ENCODE results near the gene RBBP8NL. TPM values are rescaled to one million over a fixed set of nuclear protein-coding genes. Genes with fewer than 3 reads are reported as not detected.

Gene RBBP8NL
- total RNA-seq, 1 experiment from 2014 or later, result not detected

DNA sequence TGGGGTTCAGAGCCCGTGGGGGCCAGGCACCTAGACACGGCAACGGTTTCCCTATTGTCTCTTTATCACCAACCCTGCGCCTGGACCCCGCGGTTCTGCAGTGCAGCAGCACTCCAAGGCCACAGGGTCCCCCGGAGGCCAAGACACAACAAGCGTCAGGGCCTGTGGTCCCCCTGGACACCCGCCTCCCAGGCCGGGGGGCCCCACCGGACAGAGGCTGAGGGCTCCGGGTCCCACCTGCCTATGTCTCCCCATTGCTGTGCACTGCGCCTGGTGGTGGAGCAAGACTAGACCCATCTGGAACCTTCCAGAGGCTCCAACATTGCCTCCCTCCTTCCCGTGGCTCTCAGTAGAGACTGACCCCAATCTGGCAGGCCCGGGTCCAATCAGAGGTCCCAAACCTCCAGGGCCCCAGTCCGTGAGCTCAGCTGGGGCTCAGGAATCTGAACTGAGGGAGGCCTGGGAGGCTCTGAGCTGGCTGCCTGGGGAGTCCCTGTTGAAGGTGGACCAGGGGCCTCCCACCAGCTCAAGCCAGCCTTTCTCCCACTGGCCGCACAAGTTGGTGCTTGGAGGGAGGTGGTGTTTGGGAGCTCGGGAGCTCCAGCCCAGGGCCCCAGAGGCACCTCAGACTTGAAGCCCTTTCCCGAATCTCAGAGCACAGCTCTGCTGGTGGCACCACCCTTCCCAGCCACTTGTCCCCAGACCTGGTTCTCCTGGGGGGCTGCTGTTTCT is 39.6 kb upstream of the RBBP8NL start:
- Histone ChIP-seq H3K36me3 (no peaks in the 10 kb centered on the region), H3K9me3 (replicated peaks) (no peaks in the 10 kb centered on the region), H3K4me3 (no peak overlapping the region), H3K27ac (no peak overlapping the region), H3K27me3 (replicated peaks) (peaks cover 64% of the 10 kb centered on the region), H3K4me1 (replicated peaks) (no peaks in the 10 kb centered on the region)
- no peak for DNase-seq (ENCODE audit: low read depth in 1 of 2, low spot score in 2 of 2)

DNA sequence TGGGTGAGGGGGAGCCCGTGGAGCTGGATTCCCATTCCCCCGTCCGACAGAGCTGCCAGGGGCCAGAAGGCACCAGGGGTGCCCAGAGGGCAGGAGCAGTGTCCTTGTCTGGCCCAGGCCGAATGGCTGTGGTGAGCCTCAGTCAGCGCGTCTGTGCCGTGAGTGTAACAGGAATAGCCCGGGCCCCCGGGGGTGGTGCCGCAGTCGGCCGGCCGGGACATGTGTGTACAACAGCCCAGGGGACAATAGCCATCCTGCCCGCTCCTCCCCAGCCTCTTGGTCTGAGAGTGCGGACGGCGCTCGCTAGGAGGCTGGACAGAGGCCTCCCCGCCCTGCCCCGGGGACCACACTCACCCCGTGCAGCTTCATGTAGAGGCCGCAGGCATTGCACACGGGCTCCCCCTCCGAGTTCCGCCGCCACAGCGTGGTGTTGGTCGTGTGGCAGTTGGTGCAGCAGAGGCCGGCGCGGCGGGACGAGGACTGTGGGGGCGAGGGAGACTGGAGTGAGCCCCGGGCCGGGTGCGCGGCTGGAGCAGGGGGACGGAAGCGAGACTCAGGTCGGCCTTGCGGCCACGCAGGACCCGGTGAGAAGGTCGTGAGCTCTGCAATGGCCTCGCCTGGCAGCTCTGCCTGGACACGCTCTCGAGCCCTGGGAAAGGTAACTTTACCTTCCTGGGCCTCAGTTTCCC is 38.9 kb upstream of the RBBP8NL start:
- Histone ChIP-seq H3K27ac (no peak overlapping the region), H3K4me1 (replicated peaks) (no peaks in the 10 kb centered on the region), H3K9me3 (replicated peaks) (no peaks in the 10 kb centered on the region), H3K36me3 (no peaks in the 10 kb centered on the region), H3K27me3 (replicated peaks) (peaks cover 66% of the 10 kb centered on the region), H3K4me3 (no peak overlapping the region)
- no peak for DNase-seq (ENCODE audit: low read depth in 1 of 2, low spot score in 2 of 2)

DNA sequence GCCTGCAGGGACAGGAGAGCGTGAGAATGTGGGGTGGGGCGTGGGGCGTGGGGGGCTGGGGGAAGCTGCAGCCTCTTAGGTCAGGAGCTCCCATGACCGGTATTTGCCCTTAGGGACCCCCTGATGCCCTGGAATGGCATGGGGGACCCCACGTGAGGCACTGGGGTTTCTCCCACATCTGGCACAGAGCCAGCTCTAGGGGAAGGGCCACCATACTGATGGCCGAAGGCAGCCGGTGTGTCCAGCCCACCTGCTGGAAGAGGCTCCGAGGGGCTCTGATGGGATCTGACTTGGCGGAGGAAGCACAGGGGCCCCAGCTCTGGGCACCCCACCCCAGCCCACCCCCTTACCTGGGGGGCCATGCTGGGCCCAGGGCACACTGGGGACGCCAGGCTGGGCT is 37.7 kb upstream of the RBBP8NL start:
- Histone ChIP-seq H3K4me1 (replicated peaks) (no peaks in the 10 kb centered on the region), H3K27me3 (replicated peaks) (peaks cover 66% of the 10 kb centered on the region), H3K9me3 (replicated peaks) (no peaks in the 10 kb centered on the region), H3K4me3 (no peak overlapping the region), H3K27ac (no peak overlapping the region), H3K36me3 (no peaks in the 10 kb centered on the region)
- no peak for DNase-seq (ENCODE audit: low read depth in 1 of 2, low spot score in 2 of 2)

DNA sequence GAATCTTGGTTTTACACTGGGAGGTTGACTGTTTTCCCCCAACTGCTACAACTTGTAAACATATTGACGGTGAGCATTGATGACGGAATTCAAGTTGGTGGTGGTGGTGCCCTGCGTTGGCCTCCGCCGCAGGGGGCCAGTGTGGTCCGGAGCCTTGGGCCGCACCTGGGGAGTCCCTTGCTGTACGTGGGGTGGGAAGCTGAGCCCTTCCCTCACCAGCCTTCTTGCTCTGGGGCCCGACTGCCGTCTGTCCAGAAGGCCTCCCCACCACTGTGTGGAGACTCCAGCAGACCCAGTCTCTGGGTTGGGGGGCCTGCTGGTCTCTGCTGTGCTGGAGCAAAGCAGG is 37.1 kb upstream of the RBBP8NL start:
- no peak overlapping the region for H3K4me3 ChIP-seq
- DNase-seq (ENCODE audit: low read depth in 1 of 2, low spot score in 2 of 2), result no peak
- H3K27me3 ChIP-seq (replicated peaks), result peaks cover 65% of the 10 kb centered on the region
- H3K27ac ChIP-seq, result no peak overlapping the region
- no peaks in the 10 kb centered on the region for H3K36me3 ChIP-seq
- H3K4me1 ChIP-seq (replicated peaks), result no peaks in the 10 kb centered on the region
- no peaks in the 10 kb centered on the region for H3K9me3 ChIP-seq (replicated peaks)

DNA sequence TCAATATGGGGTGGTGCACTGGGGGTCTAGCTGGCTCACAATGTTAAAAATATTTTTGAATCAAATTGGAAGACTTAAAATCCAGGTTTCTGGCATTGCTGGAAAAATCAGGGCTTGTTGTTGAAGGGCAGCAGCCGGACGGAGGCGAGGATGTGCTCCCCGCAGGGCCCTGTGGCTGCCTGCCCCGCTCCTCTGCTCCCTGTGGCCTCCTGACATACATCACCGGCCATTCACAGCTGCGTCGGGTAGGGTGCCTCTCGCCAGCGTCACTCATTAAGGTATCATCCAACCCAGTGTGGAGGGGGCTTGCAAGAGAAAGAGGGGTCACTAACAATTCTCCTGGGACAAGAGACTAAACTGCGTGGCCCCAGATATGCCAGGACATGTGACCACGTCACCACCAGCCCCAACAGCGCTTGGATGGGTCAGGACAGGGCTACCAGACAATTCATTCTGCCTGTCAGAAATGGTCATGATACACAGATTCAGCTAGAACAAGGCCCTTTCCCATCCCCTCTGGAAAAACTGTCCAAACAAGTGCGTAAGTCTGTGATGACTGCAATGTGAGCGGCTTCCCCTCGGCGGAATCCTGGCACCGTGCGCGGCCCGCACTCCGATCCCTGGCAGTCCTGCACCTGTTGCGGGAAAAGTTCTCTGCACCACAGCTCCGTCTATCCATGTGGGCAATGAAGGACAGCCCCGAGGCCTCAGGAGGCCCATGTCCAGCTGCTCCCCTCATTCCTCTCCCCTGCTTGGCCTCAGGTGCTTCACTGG is 36.5 kb upstream of the RBBP8NL start:
- Histone ChIP-seq H3K36me3 (no peaks in the 10 kb centered on the region), H3K4me1 (replicated peaks) (no peaks in the 10 kb centered on the region), H3K4me3 (no peak overlapping the region), H3K9me3 (replicated peaks) (no peaks in the 10 kb centered on the region), H3K27me3 (replicated peaks) (peaks cover 64% of the 10 kb centered on the region), H3K27ac (no peak overlapping the region)
- DNase-seq (ENCODE audit: low read depth in 1 of 2, low spot score in 2 of 2), result no peak

DNA sequence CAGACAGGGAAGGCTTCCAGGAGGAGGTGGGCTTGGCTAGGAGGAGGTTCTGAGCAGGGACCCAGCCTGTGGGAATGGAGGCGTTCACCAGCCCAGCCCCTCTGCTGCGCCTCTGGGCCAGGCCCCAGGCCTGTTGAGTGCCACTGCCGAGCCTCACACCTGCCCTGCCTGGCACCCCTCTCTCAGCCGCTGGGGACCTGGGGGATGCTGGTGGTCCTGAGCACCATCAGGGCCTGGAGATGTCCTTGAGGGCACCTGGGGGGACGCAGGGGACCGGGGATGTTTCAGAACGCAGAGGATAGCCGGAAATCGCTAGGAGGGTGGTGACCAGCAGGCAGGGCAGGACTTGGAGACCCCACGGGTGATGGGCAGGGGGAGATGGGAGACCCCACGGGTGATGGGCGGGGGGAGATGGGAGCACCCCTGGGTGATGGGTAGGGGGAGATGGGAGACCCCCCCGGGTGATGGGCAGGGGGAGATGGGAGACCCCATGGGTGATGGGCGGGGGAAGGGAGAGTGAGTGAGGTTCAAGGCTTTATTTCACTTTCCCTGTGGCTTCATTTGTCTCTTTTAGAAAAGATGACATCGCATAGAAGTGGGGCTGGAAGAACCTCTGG is 35.7 kb upstream of the RBBP8NL start:
- peaks cover 65% of the 10 kb centered on the region for H3K27me3 ChIP-seq (replicated peaks)
- no peak for DNase-seq (ENCODE audit: low read depth in 1 of 2, low spot score in 2 of 2)
- no peaks in the 10 kb centered on the region for H3K36me3 ChIP-seq
- H3K27ac ChIP-seq, result no peak overlapping the region
- no peak overlapping the region for H3K4me3 ChIP-seq
- H3K9me3 ChIP-seq (replicated peaks), result no peaks in the 10 kb centered on the region
- H3K4me1 ChIP-seq (replicated peaks), result no peaks in the 10 kb centered on the region

DNA sequence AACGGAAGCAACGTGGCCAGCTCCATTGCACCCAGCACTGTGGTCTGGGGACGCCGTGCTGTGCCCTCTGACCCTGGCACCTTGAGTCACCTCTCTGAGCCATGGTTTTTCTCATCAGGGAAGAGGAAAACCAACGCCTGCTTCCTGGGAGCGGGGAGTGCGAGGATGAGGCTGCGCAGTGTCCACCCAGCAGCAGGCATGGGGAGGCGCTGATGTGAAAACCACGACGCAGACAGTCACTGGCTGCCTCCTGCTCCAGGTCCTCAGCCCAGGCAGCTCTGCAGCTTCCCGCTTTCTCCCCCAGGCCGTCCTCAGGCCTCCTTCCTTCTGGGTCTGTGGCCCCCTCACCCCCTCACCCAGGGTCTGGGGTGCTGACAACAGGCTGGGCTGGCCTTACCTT is 34.5 kb upstream of the RBBP8NL start:
- Histone ChIP-seq H3K27me3 (replicated peaks) (peaks cover 70% of the 10 kb centered on the region), H3K36me3 (no peaks in the 10 kb centered on the region), H3K4me3 (no peak overlapping the region), H3K9me3 (replicated peaks) (no peaks in the 10 kb centered on the region), H3K27ac (no peak overlapping the region), H3K4me1 (replicated peaks) (no peaks in the 10 kb centered on the region)
- no peak for DNase-seq (ENCODE audit: low read depth in 1 of 2, low spot score in 2 of 2)

DNA sequence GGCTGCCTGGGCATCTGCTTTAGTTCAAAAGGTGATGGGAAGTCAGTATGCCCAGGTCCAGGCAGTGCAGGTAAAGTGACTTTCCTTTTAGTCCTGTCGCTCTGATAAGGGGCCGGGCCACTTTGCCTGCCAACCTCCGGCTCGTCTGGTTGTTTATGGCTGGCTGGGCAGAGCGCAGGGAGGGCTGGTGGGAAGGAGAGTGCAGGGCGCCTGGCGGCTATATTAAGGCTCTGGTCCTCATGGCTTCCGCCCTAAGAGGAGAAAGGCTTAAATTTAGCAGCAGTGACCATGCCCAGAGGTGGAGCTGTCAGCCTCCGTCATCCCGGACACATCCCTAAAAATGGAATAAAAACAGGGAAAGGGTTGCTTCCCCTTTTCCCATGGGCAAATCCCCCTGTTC is 33.8 kb upstream of the RBBP8NL start:
- Histone ChIP-seq H3K4me1 (replicated peaks) (no peaks in the 10 kb centered on the region), H3K27ac (no peak overlapping the region), H3K9me3 (replicated peaks) (no peaks in the 10 kb centered on the region), H3K36me3 (no peaks in the 10 kb centered on the region), H3K4me3 (no peak overlapping the region), H3K27me3 (replicated peaks) (peaks cover 70% of the 10 kb centered on the region)
- DNase-seq (ENCODE audit: low read depth in 1 of 2, low spot score in 2 of 2), result no peak

DNA sequence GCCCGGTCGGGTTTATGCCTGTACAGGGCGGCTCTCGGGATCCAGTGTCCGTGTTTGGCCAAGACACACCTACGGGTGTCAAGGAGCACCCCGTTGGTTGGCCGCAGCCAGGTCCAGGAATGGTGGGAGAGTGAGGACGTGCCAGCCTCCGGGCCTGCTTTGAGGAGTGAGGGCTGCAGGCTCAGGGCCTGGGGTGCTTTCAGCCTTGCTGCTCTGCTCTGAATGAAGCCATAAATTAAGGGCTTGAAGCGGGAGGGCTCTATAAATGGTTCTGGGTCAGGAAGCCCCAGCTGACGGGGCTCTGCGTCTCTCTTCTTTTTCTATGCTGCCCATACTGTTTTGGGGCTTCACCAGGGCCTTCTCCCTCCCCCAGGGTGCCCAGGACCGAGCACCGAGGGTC is 33.3 kb upstream of the RBBP8NL start:
- Histone ChIP-seq H3K4me1 (replicated peaks) (no peaks in the 10 kb centered on the region), H3K27ac (no peak overlapping the region), H3K27me3 (replicated peaks) (peaks cover 70% of the 10 kb centered on the region), H3K36me3 (no peaks in the 10 kb centered on the region), H3K4me3 (no peak overlapping the region), H3K9me3 (replicated peaks) (no peaks in the 10 kb centered on the region)
- no peak for DNase-seq (ENCODE audit: low read depth in 1 of 2, low spot score in 2 of 2)

DNA sequence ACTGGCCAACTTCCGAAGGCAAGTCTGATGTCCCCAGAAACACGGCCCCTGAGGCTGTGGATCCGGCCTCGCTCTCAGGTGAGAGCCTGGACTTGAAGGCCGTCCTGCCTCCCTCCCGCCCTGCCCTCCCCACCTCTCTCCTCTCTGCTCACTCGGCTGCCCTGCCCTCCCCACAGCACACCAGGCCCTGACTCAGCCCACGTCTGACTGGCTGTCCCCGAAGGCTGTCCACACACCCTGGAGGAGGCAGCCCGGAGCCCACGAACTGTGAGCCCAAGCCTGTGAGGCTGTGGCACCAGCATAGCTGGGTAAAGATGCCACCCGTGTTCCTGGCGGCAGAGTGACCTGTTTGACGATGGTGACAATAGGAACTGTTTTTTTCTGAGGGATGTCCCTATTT is 32.1 kb upstream of the RBBP8NL start:
- DNase-seq (ENCODE audit: low read depth in 1 of 2, low spot score in 2 of 2), result no peak
- no peaks in the 10 kb centered on the region for H3K4me1 ChIP-seq (replicated peaks)
- no peak overlapping the region for H3K4me3 ChIP-seq
- no peak overlapping the region for H3K27ac ChIP-seq
- H3K36me3 ChIP-seq, result no peaks in the 10 kb centered on the region
- H3K27me3 ChIP-seq (replicated peaks), result peaks cover 80% of the 10 kb centered on the region
- no peaks in the 10 kb centered on the region for H3K9me3 ChIP-seq (replicated peaks)

DNA sequence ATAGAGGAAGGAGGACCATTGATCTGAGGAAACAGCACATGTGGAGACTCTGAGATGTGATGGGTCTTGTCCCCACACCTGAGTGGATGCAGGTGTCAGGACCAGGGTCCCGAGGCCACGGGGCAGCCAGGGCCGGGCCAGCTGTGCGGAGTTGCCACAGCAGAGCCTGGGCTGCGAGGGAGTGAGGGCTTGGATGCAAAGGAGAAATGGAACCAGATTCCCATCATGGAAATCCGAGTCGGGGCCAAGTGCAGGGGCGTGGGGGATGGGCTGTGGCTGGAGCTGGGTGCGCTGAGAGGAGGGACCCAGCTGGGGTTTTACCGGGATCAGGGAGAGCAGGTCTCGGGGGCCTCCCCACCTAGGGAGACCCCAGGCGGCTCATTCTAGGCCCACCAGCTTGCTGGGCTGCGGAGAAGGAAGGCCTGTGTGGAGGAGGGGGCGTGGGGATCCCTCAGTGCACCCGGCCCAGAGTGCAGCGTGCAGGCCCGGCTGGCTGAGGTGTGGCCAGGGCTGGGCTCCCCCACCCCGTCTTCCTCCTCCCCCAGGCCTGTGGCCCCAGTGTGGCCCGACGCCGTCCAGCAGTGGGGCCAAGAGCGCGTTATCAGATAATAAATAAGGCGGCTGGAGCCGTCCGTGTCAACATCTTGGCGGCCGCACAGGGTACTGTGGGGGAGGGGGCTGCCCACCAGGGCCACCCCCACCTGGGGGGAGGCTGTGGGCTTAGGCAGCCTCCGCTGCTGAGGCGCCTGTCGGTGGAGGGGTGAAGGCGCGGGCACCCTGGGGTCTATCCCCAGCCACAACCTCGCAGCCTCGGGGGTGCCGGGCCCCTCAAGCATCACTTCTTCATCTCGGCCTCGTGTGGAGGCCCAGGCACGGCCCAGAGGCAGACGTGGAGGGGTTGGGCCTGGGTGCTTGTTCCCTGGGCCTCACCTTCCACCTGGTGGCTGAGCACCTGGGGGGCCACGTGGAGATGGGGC is 31.2 kb upstream of the RBBP8NL start:
- Histone ChIP-seq H3K4me3 (no peak overlapping the region), H3K9me3 (replicated peaks) (no peaks in the 10 kb centered on the region), H3K27me3 (replicated peaks) (peaks cover 90% of the 10 kb centered on the region)

DNA sequence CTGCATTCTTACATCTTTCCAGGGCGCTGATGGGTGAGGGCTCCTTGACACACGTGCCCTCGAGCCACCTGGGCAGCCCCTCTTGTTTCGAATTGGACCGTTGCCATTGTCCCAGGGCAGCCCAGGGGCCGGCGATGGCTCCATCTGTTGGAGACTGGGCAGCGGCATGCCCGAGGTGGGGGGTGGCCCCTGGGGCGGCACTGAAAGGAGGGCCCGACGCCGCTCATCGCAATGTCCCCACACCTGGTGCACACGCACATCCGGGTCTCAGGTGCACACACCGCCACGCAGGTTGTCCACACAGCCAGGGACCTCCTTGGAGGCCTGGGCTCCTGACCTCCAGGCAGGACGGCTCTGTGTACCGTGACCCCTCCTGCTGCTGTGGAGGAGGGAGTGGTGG is 30.5 kb upstream of the RBBP8NL start:
- H3K36me3 ChIP-seq, result no peaks in the 10 kb centered on the region
- H3K27me3 ChIP-seq (replicated peaks), result peaks cover 95% of the 10 kb centered on the region
- no peaks in the 10 kb centered on the region for H3K9me3 ChIP-seq (replicated peaks)
- no peak for DNase-seq (ENCODE audit: low read depth in 1 of 2, low spot score in 2 of 2)
- no peak overlapping the region for H3K27ac ChIP-seq
- no peaks in the 10 kb centered on the region for H3K4me1 ChIP-seq (replicated peaks)
- H3K4me3 ChIP-seq, result no peak overlapping the region

More for the DNA sequence above, 31.2 kb upstream of the RBBP8NL start:
- H3K27ac ChIP-seq, result no peak overlapping the region
- no peak for DNase-seq (ENCODE audit: low read depth in 1 of 2, low spot score in 2 of 2)
- no peaks in the 10 kb centered on the region for H3K4me1 ChIP-seq (replicated peaks)
- H3K36me3 ChIP-seq, result no peaks in the 10 kb centered on the region

DNA sequence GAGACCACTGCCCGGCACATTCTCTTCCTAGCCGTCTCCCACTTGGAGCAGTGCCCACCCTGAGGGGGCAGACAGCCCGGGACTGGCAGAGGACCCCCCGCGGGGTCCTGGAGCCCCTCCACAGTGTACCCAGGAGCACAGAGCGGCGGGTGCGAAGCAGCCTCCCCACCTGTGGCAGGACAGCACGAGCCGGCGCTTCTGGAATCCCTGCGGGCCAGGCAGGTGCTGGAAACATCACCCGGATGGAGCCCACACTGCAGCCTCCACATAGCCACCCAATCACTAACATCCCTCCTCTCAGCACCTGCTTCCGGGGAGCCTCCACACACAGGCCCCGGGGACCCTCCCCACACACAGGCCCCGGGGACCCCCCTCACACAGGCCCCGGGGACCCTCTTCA is 29.8 kb upstream of the RBBP8NL start:
- no peak for DNase-seq (ENCODE audit: low read depth in 1 of 2, low spot score in 2 of 2)
- H3K9me3 ChIP-seq (replicated peaks), result no peaks in the 10 kb centered on the region
- no peak overlapping the region for H3K27ac ChIP-seq
- no peaks in the 10 kb centered on the region for H3K4me1 ChIP-seq (replicated peaks)
- H3K4me3 ChIP-seq, result no peak overlapping the region
- H3K27me3 ChIP-seq (replicated peaks), result peaks cover 95% of the 10 kb centered on the region
- H3K36me3 ChIP-seq, result no peaks in the 10 kb centered on the region
